SK-N-SH treated with all-trans-retinoic acid at 6 μM for 48 hours (cell line): Measurements from ENCODE around the gene ARL10.

Experiments
- ATAC-seq: fragments of 200-7000 bp; cut with Tn5 transposase; 3 replicates; pipeline ENCODE4 v1.9.1; 2020; ENCODE audit warnings: mild to moderate bottlenecking, moderate library complexity
- ARNTL ChIP-seq: fragments of 450-650 bp; formaldehyde crosslinking; IDR thresholded peaks from 2 replicates; pipeline ENCODE4 v1.5.0; 2020; ENCODE audit warnings: low read depth, mild to moderate bottlenecking, moderate library complexity, borderline replicate concordance
- BACH2 ChIP-seq: fragments of 250-450 bp; sonication (Bioruptor Pico); IDR thresholded peaks from 2 replicates; pipeline ENCODE4 v1.9.0; 2021; ENCODE audit warnings: mild to moderate bottlenecking, borderline replicate concordance
- CSDC2 ChIP-seq: fragments of 250-450 bp; sonication (Bioruptor Pico); IDR thresholded peaks from 2 replicates; pipeline ENCODE4 v1.5.0; 2020; ENCODE audit warnings: mild to moderate bottlenecking, moderate library complexity
- CSRNP3 ChIP-seq: fragments of 250-450 bp; sonication (Bioruptor Pico); IDR thresholded peaks from 2 replicates; pipeline ENCODE4 v1.5.1; 2021; ENCODE audit warnings: mild to moderate bottlenecking, moderate library complexity
- ISL1 ChIP-seq: fragments of 250-450 bp; sonication (Bioruptor Pico); IDR thresholded peaks from 2 replicates; pipeline ENCODE4 v2.1.2; 2022; ENCODE audit warnings: mild to moderate bottlenecking, moderate library complexity
- OSR1 ChIP-seq: fragments of 250-450 bp; sonication (Bioruptor Pico); IDR thresholded peaks from 2 replicates; pipeline ENCODE4 v1.8.0; 2022; ENCODE audit warnings: moderate library complexity, mild to moderate bottlenecking, inconsistent platforms
- POU6F1 ChIP-seq: fragments of 250-450 bp; sonication (Bioruptor Pico); IDR thresholded peaks from 2 replicates; pipeline ENCODE4 v1.8.0; 2021; ENCODE audit warnings: low read depth, mild to moderate bottlenecking, moderate library complexity, borderline replicate concordance
- PPARA ChIP-seq: fragments of 250-450 bp; sonication (Bioruptor Pico); IDR thresholded peaks from 2 replicates; pipeline ENCODE4 v1.5.0; 2020; ENCODE audit warnings: mild to moderate bottlenecking, borderline replicate concordance
- RARB ChIP-seq: fragments of 250-450 bp; sonication (Bioruptor Pico); IDR thresholded peaks from 2 replicates; pipeline ENCODE4 v1.8.0; 2021; ENCODE audit warnings: mild to moderate bottlenecking, moderate library complexity
- SNAI2 ChIP-seq: fragments of 250-450 bp; sonication (Bioruptor Pico); IDR thresholded peaks from 2 replicates; pipeline ENCODE4 v1.5.0; 2020; ENCODE audit warnings: mild to moderate bottlenecking, moderate library complexity
- TCF4 ChIP-seq: fragments of 250-450 bp; sonication (Bioruptor Pico); IDR thresholded peaks from 2 replicates; pipeline ENCODE4 v1.8.0; 2021; ENCODE audit warnings: mild to moderate bottlenecking, moderate library complexity, borderline replicate concordance
- TOX ChIP-seq: fragments of 250-450 bp; sonication (Bioruptor Pico); IDR thresholded peaks from 2 replicates; pipeline ENCODE4 v1.8.0; 2021; ENCODE audit warnings: mild to moderate bottlenecking, moderate library complexity, borderline replicate concordance
- ZC3H10 ChIP-seq: fragments of 250-450 bp; sonication (Bioruptor Pico); IDR thresholded peaks from 2 replicates; pipeline ENCODE4 v1.5.1; 2021; ENCODE audit warnings: mild to moderate bottlenecking, moderate library complexity
- ZFP3 ChIP-seq: fragments of 250-450 bp; sonication (Bioruptor Pico); IDR thresholded peaks from 2 replicates; pipeline ENCODE4 v1.5.0; 2020; ENCODE audit warnings: mild to moderate bottlenecking, moderate library complexity
- ZNF565 ChIP-seq: fragments of 450-650 bp; formaldehyde crosslinking; conservative IDR thresholded peaks from 2 replicates; pipeline ENCODE4 v1.5.0; 2020; ENCODE audit warnings: low read depth, mild to moderate bottlenecking, moderate library complexity
- ZNF8 ChIP-seq: fragments of 450-650 bp; formaldehyde crosslinking; IDR thresholded peaks from 2 replicates; pipeline ENCODE4 v1.5.0; 2020; ENCODE audit warnings: mild to moderate bottlenecking, moderate library complexity
- TF ChIP-seq, protein P1 (sequence below): fragments of 250-450 bp; sonication (Bioruptor Pico); IDR thresholded peaks from 2 replicates; pipeline ENCODE4 v1.5.1; 2020; ENCODE audit warnings: low read depth, mild to moderate bottlenecking, moderate library complexity

Gene ARL10

GRCh38 chr5:176400382-176401156 is 35.3 kb downstream of the ARL10 start (continued):
- TF ChIP-seq POU6F1 (CRISPR knock-in tag): no peak
- no peak for TF ChIP-seq PPARA
- TF ChIP-seq SNAI2 (CRISPR knock-in tag): no peak
- TF ChIP-seq, protein P1, sequence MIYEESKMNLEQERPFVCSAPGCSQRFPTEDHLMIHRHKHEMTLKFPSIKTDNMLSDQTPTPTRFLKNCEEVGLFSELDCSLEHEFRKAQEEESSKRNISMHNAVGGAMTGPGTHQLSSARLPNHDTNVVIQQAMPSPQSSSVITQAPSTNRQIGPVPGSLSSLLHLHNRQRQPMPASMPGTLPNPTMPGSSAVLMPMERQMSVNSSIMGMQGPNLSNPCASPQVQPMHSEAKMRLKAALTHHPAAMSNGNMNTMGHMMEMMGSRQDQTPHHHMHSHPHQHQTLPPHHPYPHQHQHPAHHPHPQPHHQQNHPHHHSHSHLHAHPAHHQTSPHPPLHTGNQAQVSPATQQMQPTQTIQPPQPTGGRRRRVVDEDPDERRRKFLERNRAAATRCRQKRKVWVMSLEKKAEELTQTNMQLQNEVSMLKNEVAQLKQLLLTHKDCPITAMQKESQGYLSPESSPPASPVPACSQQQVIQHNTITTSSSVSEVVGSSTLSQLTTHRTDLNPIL (CRISPR knock-in tag): no peak
- TF ChIP-seq CSDC2 (CRISPR knock-in tag): no peak
- no peak for TF ChIP-seq ZNF565 (CRISPR knock-in tag)
- no peak for TF ChIP-seq BACH2
- TF ChIP-seq CSRNP3: no peak
- TF ChIP-seq ARNTL (CRISPR knock-in tag): no peak
- TF ChIP-seq TCF4: no peak
- no peak for TF ChIP-seq TOX
- no peak for TF ChIP-seq ZNF8
- TF ChIP-seq ZFP3 (CRISPR knock-in tag): no peak
- TF ChIP-seq RARB (CRISPR knock-in tag): no peak
- TF ChIP-seq ZC3H10: no peak

DNA sequence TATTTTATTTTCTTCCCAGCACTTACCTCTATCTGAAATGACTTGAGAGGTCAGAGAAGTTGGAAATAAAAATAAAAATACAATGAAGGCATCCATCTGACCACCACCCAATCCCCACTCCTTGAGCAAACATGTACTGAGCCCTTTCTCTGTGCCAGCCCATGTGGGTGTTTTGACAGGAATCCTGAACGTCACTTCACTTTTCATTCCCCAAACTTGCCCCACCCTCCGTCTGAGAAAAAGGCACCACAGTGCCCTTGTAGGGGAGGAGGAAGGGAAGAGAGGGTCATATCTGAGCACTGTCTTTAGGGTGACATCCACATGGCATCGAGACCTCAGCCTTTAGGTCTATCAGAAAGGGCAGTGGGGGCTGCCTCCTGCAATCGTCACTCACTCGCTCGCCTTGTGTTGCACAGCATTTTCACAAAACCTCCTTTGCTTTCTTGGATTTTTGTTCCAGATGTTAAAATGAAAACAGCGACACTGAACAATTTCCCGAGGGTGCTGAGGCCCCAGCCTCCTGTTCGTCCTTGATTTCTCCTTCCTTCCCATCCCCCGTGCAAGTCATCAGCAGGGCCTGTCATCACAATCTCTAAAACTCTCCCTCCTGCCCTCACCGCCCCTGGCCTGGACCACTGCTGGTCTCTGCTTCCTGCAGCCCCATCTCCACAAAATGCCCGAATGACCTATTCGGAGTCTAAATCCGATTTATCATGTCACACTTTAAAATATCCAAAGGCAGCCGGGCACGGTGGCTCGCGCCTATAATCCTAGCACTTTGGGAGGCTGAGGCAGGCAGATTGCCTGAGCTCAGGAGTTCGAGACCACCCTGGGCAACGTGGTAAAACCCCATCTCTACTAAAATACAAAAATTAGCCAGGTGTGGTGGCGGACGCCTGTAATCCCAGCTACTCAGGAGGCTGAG is 36.3 kb downstream of the ARL10 start:
- ATAC-seq: no peak
- TF ChIP-seq RARB (CRISPR knock-in tag): no peak
- no peak for TF ChIP-seq PPARA
- no peak for TF ChIP-seq POU6F1 (CRISPR knock-in tag)
- TF ChIP-seq CSRNP3: no peak
- TF ChIP-seq OSR1: no peak
- TF ChIP-seq TOX: no peak

DNA sequence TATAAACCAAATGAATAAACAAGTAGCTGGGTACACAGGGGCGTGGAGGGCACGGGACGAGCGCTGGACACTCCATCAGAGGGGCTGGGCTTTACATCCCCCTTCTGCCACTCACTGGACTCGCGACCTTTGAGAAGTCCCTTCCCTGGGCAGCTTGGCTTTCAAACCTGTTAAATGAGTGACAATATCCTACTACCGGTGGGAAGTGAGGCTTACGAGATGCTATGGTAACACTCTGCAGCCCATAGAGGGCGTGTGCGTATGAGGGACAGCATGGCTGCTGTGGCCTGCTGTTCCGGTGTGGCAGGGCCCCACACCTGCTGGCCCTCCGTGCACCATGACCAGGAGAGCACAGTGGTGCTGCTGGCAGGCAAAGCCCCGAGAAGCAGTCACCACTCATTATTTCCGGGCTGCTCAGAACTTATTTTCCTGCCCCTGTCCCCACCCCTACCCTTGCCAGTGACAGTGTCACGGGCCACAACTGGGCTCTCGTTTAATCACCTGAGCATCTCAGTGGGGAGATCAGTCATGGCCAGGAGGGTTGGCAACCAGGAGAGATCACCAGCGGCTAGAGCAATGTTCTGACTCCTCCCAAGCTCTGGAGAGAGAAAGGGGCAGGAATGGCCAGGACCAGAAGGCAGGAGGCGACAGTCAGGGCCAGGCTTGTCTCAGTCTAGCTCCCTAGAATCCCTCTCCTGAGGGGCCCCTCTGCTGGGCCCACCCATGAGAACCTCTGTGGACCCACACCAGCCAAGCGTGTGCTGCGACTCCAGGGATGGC is 40.6 kb downstream of the ARL10 start:
- no peak; the same call in 2 of the 3 replicates for ATAC-seq
- TF ChIP-seq BACH2: no peak
- no peak for TF ChIP-seq ZNF8
- no peak for TF ChIP-seq ISL1
- no peak for TF ChIP-seq CSDC2 (CRISPR knock-in tag)
- no peak for TF ChIP-seq ZFP3 (CRISPR knock-in tag)
- TF ChIP-seq ZC3H10: no peak
- no peak for TF ChIP-seq OSR1
- TF ChIP-seq, all 23 proteins: peak for 0
